H1 (cell line): Measurements from ENCODE around the gene PALD1.

Experiments used
- CEBPB ChIP-seq: IDR thresholded peaks from 2 replicates; pipeline ENCODE4 v1.6.1; 2012; ENCODE audit warnings: low read depth, low read length
- RAD21 ChIP-seq, 2 experiments: IDR thresholded peaks in 1 of 2; conservative IDR thresholded peaks in 1 of 2; 2 replicates each; pipeline ENCODE4 v1.6.1; 2011; ENCODE audit warnings: low read depth in 2 of 2, low read length in 2 of 2, improper control_type of control experiment in 1 of 2, inconsistent platforms in 1 of 2, mild to moderate bottlenecking in 1 of 2, moderate library complexity in 1 of 2

DNA sequence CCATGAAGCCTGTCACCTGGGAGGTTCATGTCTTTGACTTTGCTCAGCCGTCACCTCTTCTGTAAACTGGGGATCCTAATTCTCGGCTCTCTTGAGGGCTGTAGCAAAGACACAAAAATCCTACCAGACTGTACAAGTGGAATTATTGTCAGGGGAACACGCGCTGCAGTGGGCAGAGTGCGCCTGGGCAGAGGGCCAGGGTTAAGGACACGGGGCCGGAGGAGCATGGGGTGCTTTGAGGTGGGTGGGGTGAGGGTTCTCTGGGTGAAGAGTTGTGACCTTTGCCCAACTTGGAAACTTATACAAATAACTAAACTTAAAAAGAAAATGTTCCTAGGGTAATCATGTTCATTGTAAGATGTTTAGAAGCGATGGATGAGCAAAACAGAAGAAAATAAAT is 36.0 kb downstream of the PALD1 start:
- TF ChIP-seq CEBPB = no peak
- no peak for TF ChIP-seq RAD21 (IDR thresholded peaks at IDR 0.05 in 1 of 2, conservative IDR thresholded peaks at IDR 0.05 in 1 of 2; ENCODE audit: low read depth in 2 of 2, low read length in 2 of 2)
